ENCODE data around the gene EPS8. TPM values are rescaled to one million over a fixed set of nuclear protein-coding genes. Genes with fewer than 3 reads are reported as not detected.

EPS8 gene
- total RNA-seq, 1 experiment from 2014 or later: 232 TPM

DNA sequence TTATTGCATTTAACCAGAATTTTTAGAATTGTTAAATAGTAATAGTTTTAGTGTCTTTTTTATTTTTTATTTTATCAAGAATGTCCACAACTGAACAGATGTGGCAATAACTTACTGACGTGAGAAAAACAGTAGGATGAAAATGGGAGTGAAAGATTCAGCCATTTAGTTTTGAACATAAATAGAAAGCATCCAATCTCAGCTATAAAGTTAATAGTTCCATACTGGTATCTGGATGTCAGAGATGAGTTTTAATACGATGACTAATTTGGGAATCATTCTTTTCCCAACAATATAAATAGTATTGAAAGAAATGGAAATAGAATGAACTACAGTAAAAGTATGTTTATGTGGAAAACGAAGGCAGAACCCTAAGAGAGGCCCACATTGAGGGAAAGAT, 159.4 kb downstream of the EPS8 start:
- peak overlapping the region; percentile 55 for H3K4me2 ChIP-seq
- no peak for DNase-seq
- no TSS peak for BruUV-seq (replicated peaks)
- POLR2A ChIA-PET (ENCODE audit: unreplicated experiment): interaction anchor here (0.5 to 0.7 kb wide), 9 partner anchors 50 to 218 kb away, joined by 3 to 11 read pairs (median 6); no protein-coding TSS in a partner anchor
- no peaks in the 10 kb centered on the region for H3K79me2 ChIP-seq (ENCODE audit: low read depth)
- no peak overlapping the region for H3K4me3 ChIP-seq
- CTCF ChIA-PET: interaction anchor here (0.6 to 0.7 kb wide), 2 partner anchors 168 to 219 kb away, joined by 3 read pairs; no protein-coding TSS in a partner anchor
- H3F3A ChIP-seq (ENCODE audit: insufficient read depth, low read depth): peaks cover 17% of the 10 kb centered on the region
- H3K27ac ChIP-seq: peak overlapping the region; percentile 96
- H2AFZ ChIP-seq: no peak overlapping the region
- peaks cover 31% of the 10 kb centered on the region for H3K4me1 ChIP-seq (replicated peaks; ENCODE audit: insufficient read depth)
- no peaks in the 10 kb centered on the region for H3K27me3 ChIP-seq (ENCODE audit: insufficient read depth, low read depth)
- TF ChIP-seq, protein P1, sequence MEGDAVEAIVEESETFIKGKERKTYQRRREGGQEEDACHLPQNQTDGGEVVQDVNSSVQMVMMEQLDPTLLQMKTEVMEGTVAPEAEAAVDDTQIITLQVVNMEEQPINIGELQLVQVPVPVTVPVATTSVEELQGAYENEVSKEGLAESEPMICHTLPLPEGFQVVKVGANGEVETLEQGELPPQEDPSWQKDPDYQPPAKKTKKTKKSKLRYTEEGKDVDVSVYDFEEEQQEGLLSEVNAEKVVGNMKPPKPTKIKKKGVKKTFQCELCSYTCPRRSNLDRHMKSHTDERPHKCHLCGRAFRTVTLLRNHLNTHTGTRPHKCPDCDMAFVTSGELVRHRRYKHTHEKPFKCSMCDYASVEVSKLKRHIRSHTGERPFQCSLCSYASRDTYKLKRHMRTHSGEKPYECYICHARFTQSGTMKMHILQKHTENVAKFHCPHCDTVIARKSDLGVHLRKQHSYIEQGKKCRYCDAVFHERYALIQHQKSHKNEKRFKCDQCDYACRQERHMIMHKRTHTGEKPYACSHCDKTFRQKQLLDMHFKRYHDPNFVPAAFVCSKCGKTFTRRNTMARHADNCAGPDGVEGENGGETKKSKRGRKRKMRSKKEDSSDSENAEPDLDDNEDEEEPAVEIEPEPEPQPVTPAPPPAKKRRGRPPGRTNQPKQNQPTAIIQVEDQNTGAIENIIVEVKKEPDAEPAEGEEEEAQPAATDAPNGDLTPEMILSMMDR (conservative IDR thresholded peaks at IDR 0.05): no peak
- no peak for TF ChIP-seq EZH2 (IDR thresholded peaks at IDR 0.05; ENCODE audit: low read depth)
- H3K9me3 ChIP-seq (ENCODE audit: insufficient read depth, low read depth): 0 out of 2 replicates have a peak, but pooled peaks cover 3% of the 10 kb centered on the region
- no peaks in the 10 kb centered on the region for H4K20me1 ChIP-seq (ENCODE audit: insufficient read depth)
- no peaks in the 10 kb centered on the region for H3K9me2 ChIP-seq (ENCODE audit: insufficient read depth)
- intact Hi-C loops (cut with micrococcal nuclease; ENCODE audit: unreplicated experiment): loop anchor here (1.0 to 2.0 kb wide), 3 partner anchors 33 to 227 kb away; partner anchors contain the start of gene EPS8
- peaks cover 34% of the 10 kb centered on the region for H3K36me3 ChIP-seq (ENCODE audit: low read depth)

DNA sequence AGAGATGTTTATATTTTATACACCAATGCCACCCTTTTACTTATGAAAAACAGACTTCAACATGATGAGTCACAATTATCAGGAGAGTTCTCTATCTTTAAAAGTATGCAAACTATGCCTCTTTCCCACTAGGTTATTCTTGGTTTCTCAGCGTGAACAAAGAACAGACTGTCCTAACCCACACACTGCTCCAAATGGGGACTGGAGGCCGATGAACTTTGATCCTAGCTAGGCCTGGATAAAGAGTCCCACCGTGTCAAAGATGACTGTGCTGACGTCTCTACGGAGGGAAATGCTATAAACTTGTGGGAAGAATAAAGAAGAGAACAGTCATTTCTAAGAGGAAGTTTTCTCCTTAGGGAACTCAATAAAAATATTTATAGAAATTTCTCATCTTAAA, 160.1 kb downstream of the EPS8 start:
- Histone ChIP-seq H3K36me3 (ENCODE audit: low read depth) (peaks cover 34% of the 10 kb centered on the region), H3K27ac (peak overlapping the region; percentile 96), H3K79me2 (ENCODE audit: low read depth) (no peaks in the 10 kb centered on the region), H2AFZ (no peak overlapping the region), H3K27me3 (ENCODE audit: insufficient read depth, low read depth) (no peaks in the 10 kb centered on the region), H3K4me1 (replicated peaks; ENCODE audit: insufficient read depth) (peaks cover 31% of the 10 kb centered on the region), H3K4me2 (peak overlapping the region; percentile 55), H3F3A (ENCODE audit: insufficient read depth, low read depth) (peaks cover 17% of the 10 kb centered on the region), H3K4me3 (no peak overlapping the region), H4K20me1 (ENCODE audit: insufficient read depth) (no peaks in the 10 kb centered on the region), H3K9me3 (ENCODE audit: insufficient read depth, low read depth) (0 out of 2 replicates have a peak, but pooled peaks cover 3% of the 10 kb centered on the region), H3K9me2 (ENCODE audit: insufficient read depth) (no peaks in the 10 kb centered on the region)
- no TSS peak for BruUV-seq (replicated peaks)
- POLR2A ChIA-PET (ENCODE audit: unreplicated experiment): interaction anchor here (0.6 to 0.7 kb wide), 3 partner anchors 137 to 201 kb away, joined by 4 to 11 read pairs (median 5); no protein-coding TSS in a partner anchor
- CTCF ChIA-PET: interaction anchor here (0.6 kb wide), 1 partner anchor 219 kb away, joined by 3 read pairs; no protein-coding TSS in a partner anchor
- peak; percentile 79 to 95 for DNase-seq
- intact Hi-C loops (cut with micrococcal nuclease; ENCODE audit: unreplicated experiment): loop anchor here (1.0 to 2.0 kb wide), 3 partner anchors 34 to 228 kb away; partner anchors contain the start of gene EPS8
- TF ChIP-seq, protein P1 (conservative IDR thresholded peaks at IDR 0.05): no peak
- TF ChIP-seq EZH2 (IDR thresholded peaks at IDR 0.05; ENCODE audit: low read depth): no peak

GRCh38 chr12:15627995-15628945, 160.9 kb downstream of the EPS8 start:
- Histone ChIP-seq H3K9me2 (ENCODE audit: insufficient read depth) (no peaks in the 10 kb centered on the region), H3K79me2 (ENCODE audit: low read depth) (no peaks in the 10 kb centered on the region), H3K4me3 (no peak overlapping the region), H3K27me3 (ENCODE audit: insufficient read depth, low read depth) (no peaks in the 10 kb centered on the region), H4K20me1 (ENCODE audit: insufficient read depth) (no peaks in the 10 kb centered on the region), H2AFZ (no peak overlapping the region), H3K36me3 (ENCODE audit: low read depth) (peaks cover 27% of the 10 kb centered on the region; the same call in 1 of the 2 replicates), H3K9me3 (ENCODE audit: insufficient read depth, low read depth) (0 out of 2 replicates have a peak, but pooled peaks cover 3% of the 10 kb centered on the region), H3K27ac (peak overlapping the region; percentile 96), H3K4me1 (replicated peaks; ENCODE audit: insufficient read depth) (peaks cover 31% of the 10 kb centered on the region), H3F3A (ENCODE audit: insufficient read depth, low read depth) (peaks cover 17% of the 10 kb centered on the region), H3K4me2 (peak overlapping the region; percentile 23; the same call in 1 of the 2 replicates)
- ChIA-PET POLR2A (ENCODE audit: unreplicated experiment) (interaction anchor here (0.7 to 0.9 kb wide), 2 partner anchors 10 to 31 kb away, joined by 3 to 4 read pairs; no protein-coding TSS in a partner anchor), CTCF (interaction anchor here (1.1 to 1.2 kb wide), 2 partner anchors 10 to 44 kb away, joined by 3 to 4 read pairs; no protein-coding TSS in a partner anchor)
- no peak for DNase-seq
- TF ChIP-seq, protein P1 (conservative IDR thresholded peaks at IDR 0.05): no peak
- TF ChIP-seq EZH2 (IDR thresholded peaks at IDR 0.05; ENCODE audit: low read depth): no peak
- BruUV-seq (replicated peaks): no TSS peak
- intact Hi-C loops (cut with micrococcal nuclease; ENCODE audit: unreplicated experiment): loop anchor here (2.0 kb wide), 2 partner anchors 35 to 229 kb away; no protein-coding TSS in a partner anchor

Measured in PC-9 (cell line).